Embryonic facial prominence (tissue), 1 donor: Measurements from ENCODE around the gene SYT8.
"Not testable (repeated sequence)": the region's sequence is repeated elsewhere in the genome, so short reads cannot be mapped to it uniquely, and the experiment has no call there.

ENCODE experiments used
- DNase-seq: peaks from one replicate; pipeline ENCODE4 v3.0.0-alpha.2; 2016; ENCODE audit errors: extremely low spot score

The SYT8 gene

GRCh38 chr11:1873813-1874150 lies 39.0 kb downstream of the SYT8 start:
- not testable (repeated sequence) for DNase-seq

GRCh38 chr11:1874441-1875092 lies 39.8 kb downstream of the SYT8 start:
- DNase-seq: not testable (repeated sequence)

GRCh38 chr11:1875093-1875850 lies 40.5 kb downstream of the SYT8 start:
- DNase-seq: no peak

GRCh38 chr11:1875851-1876301 lies 41.1 kb downstream of the SYT8 start:
- DNase-seq: not testable (repeated sequence)

- DNase-seq: no peak
These were observed 41.7 kb downstream of the SYT8 start for GRCh38 chr11:1876361-1877063.

- no peak for DNase-seq
These were observed 42.7 kb downstream of the SYT8 start for GRCh38 chr11:1877211-1878136.

GRCh38 chr11:1878137-1879031 lies 43.6 kb downstream of the SYT8 start:
- DNase-seq: no peak

GRCh38 chr11:1879342-1879940 lies 44.7 kb downstream of the SYT8 start:
- no peak for DNase-seq

- no peak for DNase-seq
These were observed 45.3 kb downstream of the SYT8 start for GRCh38 chr11:1879941-1880720.

GRCh38 chr11:1880746-1881441 lies 46.1 kb downstream of the SYT8 start:
- no peak for DNase-seq

- DNase-seq: peak; percentile 69
These were observed 46.9 kb downstream of the SYT8 start for GRCh38 chr11:1881442-1882264.

- DNase-seq: peak; percentile 53
These were observed 47.8 kb downstream of the SYT8 start for GRCh38 chr11:1882265-1883238.

GRCh38 chr11:1883346-1884302 lies 48.8 kb downstream of the SYT8 start:
- DNase-seq: no peak

- no peak for DNase-seq
These were observed 49.5 kb downstream of the SYT8 start for GRCh38 chr11:1884303-1884700.

GRCh38 chr11:1886551-1886950 lies 51.8 kb downstream of the SYT8 start:
- DNase-seq: not testable (repeated sequence)
